Stimulated activated CD8-positive, alpha-beta memory T cell treated with anti-CD3 and anti-CD28 coated beads, Interleukin-7, amount 100 ng/mL, for 1 hour (primary cell): Measurements from ENCODE around the gene SCUBE3.

Experiments used
- DNase-seq, 2 donors: peaks; one replicate each; pipeline ENCODE4 v3.0.0-alpha.2; 2020; ENCODE audit warnings: low read depth in 2 of 2

SCUBE3 gene

DNA sequence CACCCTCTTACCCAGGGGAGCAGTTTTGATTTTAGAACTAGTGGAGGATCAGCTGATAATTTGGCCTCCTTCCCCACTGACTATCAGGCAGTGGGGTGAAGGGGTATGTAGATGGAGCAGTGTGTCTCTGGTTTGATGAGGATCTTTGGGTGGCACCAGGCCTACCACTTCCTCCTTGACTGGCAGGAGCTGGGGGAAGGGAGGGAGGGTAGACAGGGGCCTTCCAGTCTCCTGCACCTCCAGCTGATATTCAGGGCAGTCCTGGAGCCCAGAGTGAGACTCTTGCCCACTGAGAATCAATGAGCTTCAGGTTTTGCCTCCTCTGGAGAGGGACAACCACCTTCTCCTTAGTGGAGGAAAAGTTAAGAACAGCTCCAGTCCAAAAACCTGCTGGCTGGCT lies 87.1 kb downstream of the SCUBE3 start:
- DNase-seq: no peak
